IMR-90 (cell line): ENCODE data around the gene SMO.

Experiments used
- MAZ ChIP-seq: IDR thresholded peaks from 2 replicates; pipeline ENCODE4 v1.6.1; 2012; ENCODE audit warnings: low read depth, mild to moderate bottlenecking, low read length, improper control_type of control experiment, moderate library complexity, borderline replicate concordance
- POLR2A ChIP-seq: IDR thresholded peaks from 2 replicates; pipeline ENCODE4 v1.6.1; 2012; ENCODE audit warnings: mild to moderate bottlenecking, low read depth, low read length
- RCOR1 ChIP-seq: IDR thresholded peaks from 2 replicates; pipeline ENCODE4 v1.6.1; 2012; ENCODE audit warnings: mild to moderate bottlenecking, low read length, improper control_type of control experiment; ENCODE audit not compliant: insufficient replicate concordance
- TF ChIP-seq, protein P1 (sequence below): conservative IDR thresholded peaks from 2 replicates; pipeline ENCODE4 v1.5.1; 2012; ENCODE audit warnings: mild to moderate bottlenecking, low read depth, low read length, improper control_type of control experiment

DNA sequence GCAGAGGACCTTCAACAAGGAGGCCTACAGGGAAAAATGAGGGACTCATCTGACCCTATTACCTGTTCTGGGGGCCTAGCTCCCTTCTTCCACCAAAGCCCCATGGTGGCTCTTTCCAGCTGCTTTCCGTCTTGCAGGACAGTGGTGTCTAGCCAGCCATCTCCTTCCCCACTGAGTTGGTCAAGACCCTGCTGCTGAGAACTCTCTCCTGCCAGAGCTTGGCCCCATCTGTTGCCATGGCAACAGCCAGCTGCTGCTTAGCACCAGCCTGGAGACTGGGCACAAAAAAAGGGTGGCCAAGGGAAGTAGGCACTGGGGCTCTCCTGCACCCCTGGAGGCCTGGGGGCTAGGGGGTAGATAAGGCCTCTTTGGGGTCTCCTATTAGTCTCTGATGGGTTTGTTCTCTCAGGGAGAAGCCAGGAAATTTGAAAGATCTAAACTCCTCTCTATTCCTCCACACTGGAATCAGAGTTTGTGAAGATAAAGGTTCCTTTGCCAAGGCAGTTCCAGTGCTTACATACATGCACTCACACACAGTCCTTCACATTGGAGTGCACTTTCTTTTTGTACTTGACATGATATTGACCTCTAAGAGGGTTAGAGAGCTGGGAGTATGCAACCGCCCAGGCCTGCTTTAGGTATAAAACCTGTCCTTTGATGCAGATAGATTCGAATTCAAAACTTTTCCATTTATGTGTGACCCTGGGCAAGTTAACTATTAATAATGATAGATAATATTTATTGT is 28.1 kb upstream of the SMO start:
- TF ChIP-seq MAZ, result no peak
- TF ChIP-seq, protein P1, sequence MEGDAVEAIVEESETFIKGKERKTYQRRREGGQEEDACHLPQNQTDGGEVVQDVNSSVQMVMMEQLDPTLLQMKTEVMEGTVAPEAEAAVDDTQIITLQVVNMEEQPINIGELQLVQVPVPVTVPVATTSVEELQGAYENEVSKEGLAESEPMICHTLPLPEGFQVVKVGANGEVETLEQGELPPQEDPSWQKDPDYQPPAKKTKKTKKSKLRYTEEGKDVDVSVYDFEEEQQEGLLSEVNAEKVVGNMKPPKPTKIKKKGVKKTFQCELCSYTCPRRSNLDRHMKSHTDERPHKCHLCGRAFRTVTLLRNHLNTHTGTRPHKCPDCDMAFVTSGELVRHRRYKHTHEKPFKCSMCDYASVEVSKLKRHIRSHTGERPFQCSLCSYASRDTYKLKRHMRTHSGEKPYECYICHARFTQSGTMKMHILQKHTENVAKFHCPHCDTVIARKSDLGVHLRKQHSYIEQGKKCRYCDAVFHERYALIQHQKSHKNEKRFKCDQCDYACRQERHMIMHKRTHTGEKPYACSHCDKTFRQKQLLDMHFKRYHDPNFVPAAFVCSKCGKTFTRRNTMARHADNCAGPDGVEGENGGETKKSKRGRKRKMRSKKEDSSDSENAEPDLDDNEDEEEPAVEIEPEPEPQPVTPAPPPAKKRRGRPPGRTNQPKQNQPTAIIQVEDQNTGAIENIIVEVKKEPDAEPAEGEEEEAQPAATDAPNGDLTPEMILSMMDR, result no peak
- TF ChIP-seq RCOR1, result no peak
- TF ChIP-seq POLR2A, result no peak
